Lower lobe of right lung (tissue), 2 donors: ENCODE results near the gene MIPOL1. TPM values are rescaled to one million over a fixed set of nuclear protein-coding genes. Genes with fewer than 3 reads are reported as not detected.
"Not testable (repeated sequence)": the region's sequence is repeated elsewhere in the genome, so short reads cannot be mapped to it uniquely, and the experiment has no call there.

ENCODE experiments used
- ATAC-seq, 2 donors: fragments of 200-7000 bp; cut with Tn5 transposase; one replicate each; pipeline ENCODE4 v1.9.1; 2020 to 2022; ENCODE audit warnings: mild to moderate bottlenecking in 2 of 2, moderate library complexity in 2 of 2
- DNase-seq: peaks from one replicate; pipeline ENCODE4 v3.0.0-alpha.2; 2020
- H3K27ac ChIP-seq: fragments of 200-600 bp; one replicate; pipeline ENCODE4 v1.8.0; 2022
- H3K27me3 ChIP-seq: fragments of 200-600 bp; one replicate; pipeline ENCODE4 v1.8.0; 2022; ENCODE audit warnings: low read depth
- H3K36me3 ChIP-seq: fragments of 200-600 bp; one replicate; pipeline ENCODE4 v1.8.0; 2022; ENCODE audit warnings: mild to moderate bottlenecking
- H3K4me1 ChIP-seq: fragments of 200-600 bp; one replicate; pipeline ENCODE4 v1.8.0; 2022
- H3K4me3 ChIP-seq: fragments of 200-600 bp; one replicate; pipeline ENCODE4 v1.8.0; 2022; ENCODE audit warnings: mild to moderate bottlenecking
- H3K9me3 ChIP-seq: fragments of 200-600 bp; one replicate; pipeline ENCODE4 v1.8.0; 2022
- CTCF ChIP-seq: fragments of 200-600 bp; IDR thresholded peaks from one replicate; pipeline ENCODE4 v1.8.0; 2022; ENCODE audit warnings: antibody characterized with exemption, mild to moderate bottlenecking
- intact Hi-C: fragments of 100-400 bp; cut with DNase I; formaldehyde crosslinking; loops from one replicate; pipeline ENCODE4 v1.11.0; 2022
- total RNA-seq: library from RNA; stranded (reverse); fragmentation: NEBNext Ultra II Directional; extraction: Animal tissue kit (Norgen Biotek cat#: 25700); gene quantifications from one replicate; pipeline ENCODE4 v1.2.1, GENCODE V29; 2021
- donor health status: DM: no; HTN: yes; CAD: no; lungs with severe emphysema.

The MIPOL1 gene
- total RNA-seq, 1 donor from 2014 or later: 12.1 TPM

- DNase-seq: no peak
- intact Hi-C loops: no loop called here
Measured at GRCh38 chr14:37452323-37452722, 254.6 kb downstream of the MIPOL1 start.

GRCh38 chr14:37453985-37454384 is 256.2 kb downstream of the MIPOL1 start:
- H3K27me3 ChIP-seq: no peaks in the 10 kb centered on the region
- no peaks in the 10 kb centered on the region for H3K9me3 ChIP-seq
- intact Hi-C loops: no loop called here
- no peak overlapping the region for H3K4me3 ChIP-seq
- no peaks in the 10 kb centered on the region for H3K4me1 ChIP-seq
- ATAC-seq (no peak), DNase-seq (no peak)
- H3K36me3 ChIP-seq: no peaks in the 10 kb centered on the region
- no peak for TF ChIP-seq CTCF
- H3K27ac ChIP-seq: no peak overlapping the region

More at GRCh38 chr14:37452323-37452722, 254.6 kb downstream of the MIPOL1 start:
- no peaks in the 10 kb centered on the region for H3K9me3 ChIP-seq
- H3K36me3 ChIP-seq: no peaks in the 10 kb centered on the region
- H3K4me3 ChIP-seq: no peak overlapping the region
- no peaks in the 10 kb centered on the region for H3K4me1 ChIP-seq
- no peak for ATAC-seq
- TF ChIP-seq CTCF: no peak
- H3K27me3 ChIP-seq: no peaks in the 10 kb centered on the region
- H3K27ac ChIP-seq: no peak overlapping the region

- Histone ChIP-seq H3K9me3 (no peaks in the 10 kb centered on the region), H3K4me1 (no peaks in the 10 kb centered on the region), H3K27ac (no peak overlapping the region), H3K27me3 (no peaks in the 10 kb centered on the region), H3K36me3 (no peaks in the 10 kb centered on the region), H3K4me3 (no peak overlapping the region)
- ATAC-seq: no peak
- intact Hi-C loops: no loop called here
- no peak for DNase-seq
- TF ChIP-seq CTCF: no peak
Measured at GRCh38 chr14:37457334-37457733, 259.6 kb downstream of the MIPOL1 start.

GRCh38 chr14:37462426-37462825 is 264.7 kb downstream of the MIPOL1 start:
- H3K27me3 ChIP-seq, H3K4me1 ChIP-seq, H3K36me3 ChIP-seq, intact Hi-C loops, H3K27ac ChIP-seq, H3K9me3 ChIP-seq, H3K4me3 ChIP-seq, DNase-seq, ATAC-seq: not testable (repeated sequence)

GRCh38 chr14:37464192-37464858 is 266.6 kb downstream of the MIPOL1 start:
- Histone ChIP-seq H3K27me3 (no peaks in the 10 kb centered on the region), H3K4me3 (no peak overlapping the region), H3K9me3 (no peaks in the 10 kb centered on the region), H3K36me3 (no peaks in the 10 kb centered on the region), H3K4me1 (no peaks in the 10 kb centered on the region), H3K27ac (no peak overlapping the region)
- no peak for TF ChIP-seq CTCF
- intact Hi-C loops: no loop called here
- ATAC-seq (no peak), DNase-seq (no peak)

GRCh38 chr14:37466003-37466622 is 268.4 kb downstream of the MIPOL1 start:
- no peak for DNase-seq
- H3K9me3 ChIP-seq: no peaks in the 10 kb centered on the region
- intact Hi-C loops: no loop called here
- no peaks in the 10 kb centered on the region for H3K4me1 ChIP-seq
- no peak overlapping the region for H3K4me3 ChIP-seq
- H3K27me3 ChIP-seq: no peaks in the 10 kb centered on the region
- H3K36me3 ChIP-seq: no peaks in the 10 kb centered on the region
- peak; percentile 59 to 63 for ATAC-seq
- no peak for TF ChIP-seq CTCF
- H3K27ac ChIP-seq: no peak overlapping the region
